K562 (cell line): Measurements from ENCODE around the gene USP50. TPM values are rescaled to one million over a fixed set of nuclear protein-coding genes. Genes with fewer than 3 reads are reported as not detected.

Experiments
- ATAC-seq: fragments of 200-7000 bp; cut with Tn5 transposase; 3 replicates; pipeline ENCODE4 v1.9.1; 2020; ENCODE audit warnings: moderate library complexity
- BruUV-seq: library from RNA; stranded (reverse); fragments of 400-500 nt; replicated peaks from 2 replicates; lab custom pipeline; 2021; lab: Mats Ljungman, UMichigan
- CTCF ChIA-PET: fragments of 300-600 bp; formaldehyde crosslinking; extraction: SDS; loops from one replicate; lab custom pipeline; 2021; ENCODE audit warnings: low intra/inter-chr PET ratio; lab: Yijun Ruan, JAX
- POLR2A ChIA-PET: fragments of 300-600, 350-650 bp; sonication (Branson Sonifier 250); formaldehyde crosslinking; extraction: SDS; loops from one replicate; lab custom pipeline; 2021; ENCODE audit warnings: antibody characterized with exemption, inconsistent platforms; lab: Yijun Ruan, JAX
- DNase-seq, 4 experiments: peaks; one replicate each; pipeline versions ENCODE4 v3.0.0 to v3.0.0-alpha.2; 2011 to 2018; ENCODE audit warnings: low spot score in 3 of 4, mixed read lengths in 3 of 4; ENCODE audit errors: extremely low read depth in 1 of 4
- FAIRE-seq: peaks from 2 replicates; lab custom pipeline; 2011; peaks lifted over from hg19 to GRCh38; lab: Jason Lieb, UNC
- H2AFZ ChIP-seq: 2 replicates; pipeline ENCODE4 v1.6.0; 2011; ENCODE audit warnings: low read depth, low read length, control low read depth, inconsistent platforms
- H3K27ac ChIP-seq: fragments of 200-600 bp; 3 replicates; pipeline ENCODE4 v1.8.0; 2011; ENCODE audit warnings: low read depth, mild to moderate bottlenecking, control low read depth, inconsistent platforms, low read length, moderate library complexity, mixed read lengths; ENCODE audit errors: extremely low read depth
- H3K27me3 ChIP-seq, 2 experiments: fragments of 300-600 bp in 1 of 2; 2 replicates in 1 of 2; 3 replicates in 1 of 2; pipeline versions ENCODE4 v1.6.0 to v1.8.0; 2011; ENCODE audit warnings: inconsistent platforms in 2 of 2, low read length in 2 of 2, mild to moderate bottlenecking in 1 of 2, mixed read lengths in 1 of 2, moderate library complexity in 1 of 2; ENCODE audit not compliant: control insufficient read depth in 2 of 2, insufficient read depth in 2 of 2
- H3K36me3 ChIP-seq: fragments of 300-600 bp; 3 replicates; pipeline ENCODE4 v1.8.0; 2011; ENCODE audit warnings: mild to moderate bottlenecking, low read length, inconsistent platforms; ENCODE audit not compliant: control insufficient read depth, insufficient read depth
- H3K4me1 ChIP-seq, 2 experiments: fragments of 200-600 bp in 1 of 2; replicated peaks in 1 of 2; 2 replicates in 1 of 2; 3 replicates in 1 of 2; pipeline versions ENCODE4 v1.5.1 to v1.8.0; 2011; ENCODE audit warnings: inconsistent platforms in 2 of 2, low read length in 2 of 2, mild to moderate bottlenecking in 1 of 2, mixed read lengths in 1 of 2, moderate library complexity in 1 of 2; ENCODE audit not compliant: control insufficient read depth in 2 of 2, insufficient read depth in 2 of 2
- H3K4me2 ChIP-seq: 2 replicates; pipeline ENCODE4 v1.6.1; 2011; ENCODE audit warnings: low read length, control low read depth, inconsistent platforms, mixed read lengths; ENCODE audit not compliant: insufficient read depth
- H3K4me3 ChIP-seq: fragments of 200-600 bp; sonication (generic), shearing (Covaris generic); 2 replicates; pipeline ENCODE4 v1.5.1; 2016; ENCODE audit warnings: control low read depth, inconsistent platforms
- H3K79me2 ChIP-seq: fragments of 200-600 bp; 3 replicates; pipeline ENCODE4 v1.8.0; 2011; ENCODE audit warnings: low read length, inconsistent platforms; ENCODE audit not compliant: control insufficient read depth, insufficient read depth
- H3K9ac ChIP-seq, 2 experiments: 2 replicates each; pipeline versions ENCODE4 v1.6.0 to v1.6.1; 2011; ENCODE audit warnings: low read depth in 2 of 2, low read length in 2 of 2, control low read depth in 1 of 2, inconsistent platforms in 1 of 2, mild to moderate bottlenecking in 1 of 2, mixed read lengths in 1 of 2; ENCODE audit not compliant: insufficient read depth in 1 of 2
- H3K9me1 ChIP-seq: one replicate; pipeline ENCODE4 v1.6.0; 2011; ENCODE audit warnings: inconsistent platforms, mild to moderate bottlenecking, low read length, moderate library complexity; ENCODE audit not compliant: control insufficient read depth, insufficient read depth
- H3K9me3 ChIP-seq: replicated peaks from 2 replicates; pipeline ENCODE4 v1.5.1; 2011; ENCODE audit warnings: low read depth, low read length, inconsistent platforms; ENCODE audit not compliant: control insufficient read depth, insufficient read depth
- H4K20me1 ChIP-seq: replicated peaks from 2 replicates; pipeline ENCODE4 v1.6.1; 2011; ENCODE audit warnings: low read length, inconsistent platforms, mixed read lengths; ENCODE audit not compliant: control insufficient read depth, insufficient read depth
- ARHGAP35 ChIP-seq: fragments of 450-650 bp; IDR thresholded peaks from 2 replicates; pipeline ENCODE4 v1.6.1; 2018; ENCODE audit not compliant: partially characterized antibody
- CEBPG ChIP-seq, 3 experiments: fragments of 200-800 bp in 1 of 3; sonication (Bioruptor generic) in 1 of 3; sonication (generic) in 1 of 3; formaldehyde crosslinking in 1 of 3; IDR thresholded peaks in 2 of 3; conservative IDR thresholded peaks in 1 of 3; 2 replicates each; pipeline versions ENCODE4 v1.6.1 to v1.8.0; 2016 to 2022; ENCODE audit warnings: missing compliant biosample characterization in 2 of 3, missing genetic modification characterization in 2 of 3, mild to moderate bottlenecking in 1 of 3, missing genetic modification reagents in 1 of 3
- EP400 ChIP-seq: fragments of 450-650 bp; IDR thresholded peaks from 2 replicates; pipeline ENCODE4 v1.6.1; 2017; ENCODE audit warnings: antibody characterized with exemption, mild to moderate bottlenecking, moderate library complexity
- FOXJ3 ChIP-seq: sonication (generic); formaldehyde crosslinking; IDR thresholded peaks from 2 replicates; pipeline ENCODE4 v1.4.0; 2020; ENCODE audit warnings: mild to moderate bottlenecking, missing genetic modification reagents
- KHSRP ChIP-seq: fragments of 450-650 bp; IDR thresholded peaks from 2 replicates; pipeline ENCODE4 v1.6.1; 2017
- MEIS2 ChIP-seq: fragments of 450-650 bp; IDR thresholded peaks from 2 replicates; pipeline ENCODE4 v1.6.1; 2014; ENCODE audit warnings: mild to moderate bottlenecking; ENCODE audit not compliant: partially characterized antibody
- MYC ChIP-seq, 2 experiments: fragments of 250-450 bp in 1 of 2; sonication (Bioruptor Pico) in 1 of 2; IDR thresholded peaks; 2 replicates each; pipeline versions ENCODE4 v1.5.1 to v1.6.1; 2012 to 2021; ENCODE audit warnings: low read depth in 2 of 2, borderline replicate concordance in 1 of 2, improper control_type of control experiment in 1 of 2, low read length in 1 of 2, mild to moderate bottlenecking in 1 of 2, moderate library complexity in 1 of 2
- NFRKB ChIP-seq: fragments of 450-650 bp; IDR thresholded peaks from 2 replicates; pipeline ENCODE4 v1.6.1; 2016; ENCODE audit warnings: low read depth
- NR4A1 ChIP-seq, 2 experiments: fragments of 250-450 bp in 1 of 2; fragments of 450-650 bp in 1 of 2; sonication (Bioruptor Pico) in 1 of 2; IDR thresholded peaks; 2 replicates each; pipeline versions ENCODE4 v1.4.0 to v1.6.1; 2016 to 2020; ENCODE audit warnings: mild to moderate bottlenecking in 2 of 2, missing compliant biosample characterization in 1 of 2, missing genetic modification characterization in 1 of 2, moderate library complexity in 1 of 2
- RBM14 ChIP-seq: fragments of 200-400 bp; formaldehyde crosslinking; IDR thresholded peaks from 2 replicates; pipeline ENCODE4 v1.6.1; 2018; ENCODE audit warnings: low read depth, mild to moderate bottlenecking, low read length, moderate library complexity, borderline replicate concordance; ENCODE audit not compliant: insufficient read depth
- TEAD4 ChIP-seq, 2 experiments: sonication (generic) in 1 of 2; formaldehyde crosslinking in 1 of 2; IDR thresholded peaks; 2 replicates each; pipeline versions ENCODE4 v1.6.1 to v1.8.0; 2012 to 2022; ENCODE audit warnings: borderline replicate concordance in 1 of 2, inconsistent platforms in 1 of 2, low read length in 1 of 2, mild to moderate bottlenecking in 1 of 2, missing genetic modification reagents in 1 of 2
- YY1 ChIP-seq, 3 experiments: IDR thresholded peaks; 2 replicates each; pipeline ENCODE4 v1.6.1; 2011; ENCODE audit warnings: low read length in 2 of 3, mild to moderate bottlenecking in 2 of 3, moderate library complexity in 2 of 3, borderline replicate concordance in 1 of 3, control low read depth in 1 of 3, low read depth in 1 of 3; ENCODE audit not compliant: insufficient read depth in 3 of 3, insufficient replicate concordance in 2 of 3, control insufficient read depth in 1 of 3, insufficient read length in 1 of 3; ENCODE audit errors: extremely low read depth in 1 of 3
- ZFP36 ChIP-seq: fragments of 150-350 bp; IDR thresholded peaks from 2 replicates; pipeline ENCODE4 v1.6.1; 2018; ENCODE audit warnings: low read length, low read depth; ENCODE audit not compliant: partially characterized antibody
- ZNF175 ChIP-seq: fragments of 200-800 bp; sonication (Bioruptor generic); IDR thresholded peaks from 2 replicates; pipeline ENCODE4 v1.6.1; 2016; ENCODE audit warnings: low read depth, mild to moderate bottlenecking, missing genetic modification characterization, missing compliant biosample characterization
- ZNF224 ChIP-seq: sonication (generic); formaldehyde crosslinking; IDR thresholded peaks from 2 replicates; pipeline ENCODE4 v1.8.0; 2022; ENCODE audit warnings: mild to moderate bottlenecking, missing genetic modification reagents
- ZNF3 ChIP-seq: fragments of 250-450 bp; sonication (Bioruptor Pico); IDR thresholded peaks from 2 replicates; pipeline ENCODE4 v1.5.0; 2021; ENCODE audit warnings: mild to moderate bottlenecking, moderate library complexity
- ZNF780A ChIP-seq: fragments of 250-450 bp; sonication (Bioruptor Pico); IDR thresholded peaks from 2 replicates; pipeline ENCODE4 v1.5.0; 2021; ENCODE audit warnings: mild to moderate bottlenecking
- WGBS: fragments of 100-300 bp; shearing (Covaris generic); methylation state at CpG from one replicate; pipeline ENCODE4 v1.1.6; 2016; ENCODE audit warnings: low coverage, mixed read lengths; ENCODE audit not compliant: insufficient coverage; ENCODE audit errors: missing lambda C conversion rate; 5-methylcytosine and 5-hydroxymethylcytosine counted together
- in situ Hi-C: fragments of 300-500 bp; cut with MboI; formaldehyde crosslinking; loops from 4 replicates; pipeline ENCODE4 v1.15.0; 2018; ENCODE audit warnings: inconsistent platforms, mixed read lengths
- intact Hi-C: fragments of 100-400 bp; cut with micrococcal nuclease; formaldehyde crosslinking; loops from 2 replicates; pipeline ENCODE4 v1.14.2; 2022
- polyA plus RNA-seq, 8 experiments: library from polyadenylated mRNA; depleted of rRNA in 4 of 8; stranded (reverse) in 5 of 8; unstranded in 3 of 8; fragments of >200 nt; fragmentation: Nextera tagmentation in 2 of 8; fragmentation: Illumina TruSeq in 1 of 8; extraction: Ambion mirVana in 2 of 8; extraction: Trizol in 1 of 8; gene quantifications; 2 replicates each; pipeline versions ENCODE4 v1.2.1 to v1.2.3, GENCODE V29; 2011 to 2014; ENCODE audit warnings: inconsistent platforms in 1 of 8, missing spikeins in 1 of 8
- total RNA-seq, 7 experiments: library from RNA; depleted of rRNA in 6 of 7; stranded (reverse); fragments of >200 nt in 6 of 7; fragmentation: Illumina TruSeq in 2 of 7; extraction: Trizol in 2 of 7; gene quantifications; 2 replicates each; pipeline versions ENCODE4 v1.2.1 to v1.2.3, GENCODE V29; 2011 to 2021; ENCODE audit warnings: low replicate concordance in 1 of 7

The USP50 gene
- total and polyA plus RNA-seq, 9 of the 15 experiments (the other 6 are each of a cell fraction or from before 2014, with no cell fraction given) = not detected

DNA sequence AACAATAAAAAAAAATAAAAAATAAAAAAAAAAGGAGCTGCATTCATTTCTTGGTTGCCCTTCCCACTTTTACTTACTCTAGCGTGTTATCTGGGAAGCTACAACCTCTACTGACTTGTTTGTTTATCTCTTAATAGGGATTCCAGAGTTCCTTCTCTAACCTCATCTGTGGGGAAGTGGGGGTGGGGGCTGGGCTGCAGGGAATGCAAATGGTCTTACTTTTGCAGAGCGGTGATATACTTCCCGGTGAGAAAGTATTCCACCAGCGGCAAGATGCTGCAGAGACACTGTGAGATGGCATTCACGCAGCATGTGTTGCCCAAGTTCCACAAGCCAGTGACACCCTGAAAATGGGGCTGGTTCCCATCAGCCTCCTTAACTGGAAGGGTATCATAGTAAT, 2.1 kb downstream of the USP50 start (continued):
- TF ChIP-seq ZNF780A (CRISPR knock-in tag) (no peak), TEAD4 (IDR thresholded peaks at IDR 0.05; ENCODE audit: low read length) (peak; percentile 43; the same call in 1 of the 2 replicates), TEAD4 (CRISPR knock-in tag; IDR thresholded peaks at IDR 0.05; ENCODE audit: borderline replicate concordance) (no peak), RBM14 (no peak)

DNA sequence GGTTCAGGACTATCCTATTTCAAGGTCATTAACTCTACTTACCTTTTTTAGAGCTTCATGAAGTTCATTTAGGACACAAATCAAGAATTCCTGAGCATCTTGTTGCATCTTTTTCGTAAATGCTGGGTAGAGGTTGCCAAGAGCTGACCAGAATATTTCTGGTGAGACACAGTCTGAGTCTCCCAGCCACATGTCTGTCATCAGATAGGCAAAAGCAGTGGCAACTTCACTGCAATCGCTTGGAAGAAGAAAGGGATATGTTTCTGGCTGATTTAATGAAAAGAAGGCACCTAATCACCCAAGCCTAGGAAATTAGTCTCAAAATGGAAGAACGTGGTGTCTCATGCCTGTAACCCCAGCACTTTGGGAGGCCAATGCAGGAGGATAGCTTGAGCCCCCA, 2.9 kb downstream of the USP50 start:
- CTCF ChIA-PET = no interaction called here
- in situ Hi-C loops = no loop called here
- TF ChIP-seq KHSRP (no peak), EP400 (peak; percentile 27; the same call in 1 of the 2 replicates), ZNF175 (CRISPR knock-in tag) (no peak), NFRKB (no peak), ZFP36 (no peak), MEIS2 (peak; percentile 54), MYC (IDR thresholded peaks at IDR 0.05; ENCODE audit: low read depth, low read length) (peak; percentile 41; the same call in 1 of the 2 replicates), MYC (CRISPR knock-in tag; IDR thresholded peaks at IDR 0.05; ENCODE audit: borderline replicate concordance, low read depth) (no peak), NR4A1 (CRISPR knock-in tag; IDR thresholded peaks at IDR 0.05) (no peak), NR4A1 (tag; IDR thresholded peaks at IDR 0.05) (no peak), YY1 (IDR thresholded peaks at IDR 0.05; ENCODE audit: borderline replicate concordance in 1 of 3, control insufficient read depth in 1 of 3, extremely low read depth in 1 of 3, insufficient read depth in 3 of 3, insufficient read length in 1 of 3, insufficient replicate concordance in 2 of 3, low read depth in 1 of 3, low read length in 2 of 3) (no peak), FOXJ3 (CRISPR knock-in tag) (no peak), CEBPG (CRISPR knock-in tag; IDR thresholded peaks at IDR 0.05) (peak; percentile 59; the same call in 1 of the 2 replicates), CEBPG (tag; conservative IDR thresholded peaks at IDR 0.05 in 1 of 2, IDR thresholded peaks at IDR 0.05 in 1 of 2) (no peak), ARHGAP35 (no peak), ZNF224 (CRISPR knock-in tag) (no peak), ZNF3 (CRISPR knock-in tag) (no peak)

More for the DNA sequence above, 2.9 kb downstream of the USP50 start:
- H3K79me2 ChIP-seq = no peaks in the 10 kb centered on the region
- BruUV-seq = no TSS peak
- peak overlapping the region; percentile 52 for H2AFZ ChIP-seq
- no peak overlapping the region for H3K9ac ChIP-seq
- FAIRE-seq (no peak), DNase-seq (no peak), ATAC-seq (no peak)
- no peaks in the 10 kb centered on the region for H3K9me1 ChIP-seq
- H3K27me3 ChIP-seq = no peaks in the 10 kb centered on the region
- H3K27ac ChIP-seq = no peak overlapping the region
- no peaks in the 10 kb centered on the region for H3K9me3 ChIP-seq
- H4K20me1 ChIP-seq = no peaks in the 10 kb centered on the region
- WGBS = 31% methylated on average over 3 of the region's 3 CpGs
- H3K4me1 ChIP-seq = peaks cover 10 to 12% of the 10 kb centered on the region in 2 experiments; a peak in 4 of 5 replicates
- no peaks in the 10 kb centered on the region for H3K36me3 ChIP-seq
- no peak overlapping the region for H3K4me2 ChIP-seq
- intact Hi-C loops = no loop called here
- POLR2A ChIA-PET = interaction anchor here (0.7 to 1.4 kb wide), 3 partner anchors 11 to 27 kb away, joined by 3 to 4 read pairs (median 3); no protein-coding TSS in a partner anchor
- no peak overlapping the region for H3K4me3 ChIP-seq
